Fibroblast of pulmonary artery (primary cell): Measurements from ENCODE around the gene EYA2.
A peak's percentile ranks its signal among the peaks of the same experiment; 100 is the strongest.

Experiments
- DNase-seq: peaks from one replicate; pipeline ENCODE4 v3.0.0-alpha.2; 2010; ENCODE audit warnings: low read depth
- H3K4me3 ChIP-seq: replicated peaks from 2 replicates; pipeline ENCODE4 v1.5.1; 2011; ENCODE audit warnings: low read depth, mild to moderate bottlenecking, control low read depth, low read length, moderate library complexity
- CTCF ChIP-seq: IDR thresholded peaks from 2 replicates; pipeline ENCODE4 v1.5.1; 2011; ENCODE audit warnings: mild to moderate bottlenecking, control low read depth, low read length, inconsistent platforms; ENCODE audit errors: missing control alignments

Gene EYA2

GRCh38 chr20:46903256-46903655 is 8.6 kb downstream of the EYA2 start:
- no peak for DNase-seq
- no peak overlapping the region for H3K4me3 ChIP-seq
- no peak for TF ChIP-seq CTCF

GRCh38 chr20:46903937-46904336 is 9.3 kb downstream of the EYA2 start:
- no peak overlapping the region for H3K4me3 ChIP-seq
- no peak for TF ChIP-seq CTCF
- no peak for DNase-seq

DNA sequence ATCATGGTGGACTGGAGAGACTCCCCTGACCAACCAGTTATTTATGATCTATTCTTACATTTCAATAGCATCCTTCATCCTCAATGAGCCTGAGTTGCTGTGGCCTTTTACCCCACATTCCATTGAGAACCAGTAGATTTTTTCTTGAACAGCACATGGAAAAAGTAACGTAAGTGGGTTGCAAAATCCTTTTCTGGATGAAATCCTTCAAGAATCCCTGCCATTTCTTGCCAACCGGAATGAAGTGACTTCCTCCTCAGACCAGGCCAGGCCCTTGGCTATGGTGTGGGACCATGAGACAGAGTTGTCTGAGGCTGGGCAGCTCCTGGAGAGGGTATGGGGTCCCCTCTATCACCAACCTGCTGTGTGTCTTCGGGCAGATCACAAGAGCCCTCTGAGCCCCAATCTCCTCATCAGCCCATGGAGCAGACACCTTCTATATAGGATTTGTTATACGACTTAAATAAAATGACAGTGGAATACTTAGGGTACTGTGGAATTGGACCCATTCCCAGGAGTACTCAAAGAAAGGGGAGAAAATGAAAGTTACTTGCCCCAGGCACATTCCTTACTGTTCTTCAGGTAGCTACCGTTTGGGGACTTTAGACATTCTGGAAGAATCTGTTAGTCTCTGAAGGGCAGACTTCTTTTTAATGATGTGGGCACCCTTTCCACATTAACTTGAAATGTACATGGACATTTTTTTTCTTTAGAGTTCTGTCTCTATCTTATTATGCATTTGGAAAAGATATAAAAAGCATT is 10.9 kb downstream of the EYA2 start:
- TF ChIP-seq CTCF: no peak
- peak; percentile 6 for DNase-seq
- no peak overlapping the region for H3K4me3 ChIP-seq

GRCh38 chr20:46913329-46914044 is 18.8 kb downstream of the EYA2 start:
- DNase-seq: no peak
- no peak for TF ChIP-seq CTCF
- H3K4me3 ChIP-seq: no peak overlapping the region

DNA sequence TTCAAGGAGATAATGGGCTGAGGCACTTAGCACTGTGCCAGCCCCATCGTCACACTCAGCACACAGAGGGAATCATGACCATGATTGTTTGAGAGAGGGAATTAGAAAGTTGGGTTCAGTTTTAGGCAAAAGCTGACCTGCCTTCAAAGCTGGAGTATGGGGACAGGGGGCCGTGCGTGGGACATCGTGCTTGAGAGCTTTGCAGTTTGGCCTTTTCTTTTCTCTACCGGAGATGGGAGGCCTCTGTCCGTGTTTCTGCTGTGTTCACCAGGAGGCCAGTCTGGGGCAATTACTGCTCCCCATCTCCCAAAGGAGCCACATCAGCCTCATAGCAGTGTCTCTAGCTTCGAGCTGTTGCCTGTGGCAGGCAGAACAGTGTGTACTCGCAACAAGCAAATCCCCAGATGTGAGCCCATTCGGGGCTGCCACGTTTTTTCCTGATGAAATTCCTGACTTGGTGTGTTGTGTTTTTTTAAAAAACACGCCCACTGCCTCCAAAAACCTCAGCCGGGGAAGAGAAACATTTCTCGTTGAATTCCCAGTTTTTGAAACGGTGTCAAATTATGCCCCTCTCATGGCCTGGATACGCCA is 20.2 kb downstream of the EYA2 start:
- no peak for DNase-seq
- H3K4me3 ChIP-seq: no peak overlapping the region
- TF ChIP-seq CTCF: no peak

DNA sequence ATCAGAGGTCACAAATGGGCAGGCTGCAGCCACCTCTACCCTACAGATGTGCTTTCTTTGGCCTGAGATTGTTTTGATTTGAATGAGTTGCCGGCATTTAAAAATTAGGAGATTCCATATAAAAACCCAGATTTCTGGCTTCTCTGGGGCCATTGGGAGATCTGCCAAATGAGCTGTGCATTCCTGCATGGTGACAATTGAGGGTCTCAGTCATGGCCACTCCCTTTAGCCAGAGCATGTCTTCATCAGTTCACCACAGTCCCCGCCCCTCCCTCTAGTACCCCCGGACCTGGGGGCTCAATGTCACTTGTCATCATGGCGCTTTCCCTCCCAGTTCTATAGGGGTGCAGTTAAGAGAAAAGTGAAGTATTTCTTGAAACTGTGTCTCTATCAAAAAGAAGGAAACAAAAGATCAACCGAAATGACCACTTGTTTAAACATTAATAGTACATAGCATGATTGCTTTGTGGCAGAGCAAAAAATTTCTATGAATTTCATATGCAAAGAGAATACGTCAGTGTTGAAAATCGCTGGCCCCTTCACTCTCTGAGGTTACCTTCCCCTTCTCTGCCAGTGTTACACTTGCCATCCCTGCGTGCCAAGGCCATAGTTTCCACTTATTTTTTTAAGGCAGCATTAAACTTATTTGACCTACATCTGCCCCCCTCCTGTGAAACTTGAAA is 21.1 kb downstream of the EYA2 start:
- TF ChIP-seq CTCF: no peak
- no peak overlapping the region for H3K4me3 ChIP-seq
- DNase-seq: no peak
